ENCODE results near the gene FLVCR1.
"Not testable (repeated sequence)": the region's sequence is repeated elsewhere in the genome, so short reads cannot be mapped to it uniquely, and the experiment has no call there.

FLVCR1 gene

DNA sequence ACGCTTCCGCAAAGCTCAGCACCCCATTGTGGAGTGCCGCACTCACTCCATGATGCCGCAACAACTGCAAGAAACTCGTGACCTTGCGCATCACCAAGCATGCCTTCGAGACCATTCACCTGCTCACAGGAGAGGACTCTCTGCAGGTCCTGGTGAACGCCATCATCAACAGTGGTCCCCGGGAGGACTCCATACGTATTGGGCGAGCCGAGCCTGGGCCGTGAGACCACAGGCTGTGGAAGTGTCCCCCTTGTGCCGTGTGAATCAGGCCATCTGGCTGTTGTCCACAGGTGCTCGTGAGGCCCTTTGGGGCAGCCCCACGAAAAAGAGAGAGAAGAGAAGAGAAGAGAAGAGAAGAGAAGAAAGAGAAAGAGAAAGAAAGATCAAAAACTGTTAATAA lies 33.9 kb upstream of the FLVCR1 start:
- ChIA-PET CTCF (no interaction called here), POLR2A (ENCODE audit: low non-redundant PET) (no interaction called here)
- no peak overlapping the region for H3K27ac ChIP-seq
- DNase-seq (ENCODE audit: low spot score): no peak
- TF ChIP-seq, protein P1, sequence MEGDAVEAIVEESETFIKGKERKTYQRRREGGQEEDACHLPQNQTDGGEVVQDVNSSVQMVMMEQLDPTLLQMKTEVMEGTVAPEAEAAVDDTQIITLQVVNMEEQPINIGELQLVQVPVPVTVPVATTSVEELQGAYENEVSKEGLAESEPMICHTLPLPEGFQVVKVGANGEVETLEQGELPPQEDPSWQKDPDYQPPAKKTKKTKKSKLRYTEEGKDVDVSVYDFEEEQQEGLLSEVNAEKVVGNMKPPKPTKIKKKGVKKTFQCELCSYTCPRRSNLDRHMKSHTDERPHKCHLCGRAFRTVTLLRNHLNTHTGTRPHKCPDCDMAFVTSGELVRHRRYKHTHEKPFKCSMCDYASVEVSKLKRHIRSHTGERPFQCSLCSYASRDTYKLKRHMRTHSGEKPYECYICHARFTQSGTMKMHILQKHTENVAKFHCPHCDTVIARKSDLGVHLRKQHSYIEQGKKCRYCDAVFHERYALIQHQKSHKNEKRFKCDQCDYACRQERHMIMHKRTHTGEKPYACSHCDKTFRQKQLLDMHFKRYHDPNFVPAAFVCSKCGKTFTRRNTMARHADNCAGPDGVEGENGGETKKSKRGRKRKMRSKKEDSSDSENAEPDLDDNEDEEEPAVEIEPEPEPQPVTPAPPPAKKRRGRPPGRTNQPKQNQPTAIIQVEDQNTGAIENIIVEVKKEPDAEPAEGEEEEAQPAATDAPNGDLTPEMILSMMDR (conservative IDR thresholded peaks at IDR 0.05; ENCODE audit: low read depth): no peak

DNA sequence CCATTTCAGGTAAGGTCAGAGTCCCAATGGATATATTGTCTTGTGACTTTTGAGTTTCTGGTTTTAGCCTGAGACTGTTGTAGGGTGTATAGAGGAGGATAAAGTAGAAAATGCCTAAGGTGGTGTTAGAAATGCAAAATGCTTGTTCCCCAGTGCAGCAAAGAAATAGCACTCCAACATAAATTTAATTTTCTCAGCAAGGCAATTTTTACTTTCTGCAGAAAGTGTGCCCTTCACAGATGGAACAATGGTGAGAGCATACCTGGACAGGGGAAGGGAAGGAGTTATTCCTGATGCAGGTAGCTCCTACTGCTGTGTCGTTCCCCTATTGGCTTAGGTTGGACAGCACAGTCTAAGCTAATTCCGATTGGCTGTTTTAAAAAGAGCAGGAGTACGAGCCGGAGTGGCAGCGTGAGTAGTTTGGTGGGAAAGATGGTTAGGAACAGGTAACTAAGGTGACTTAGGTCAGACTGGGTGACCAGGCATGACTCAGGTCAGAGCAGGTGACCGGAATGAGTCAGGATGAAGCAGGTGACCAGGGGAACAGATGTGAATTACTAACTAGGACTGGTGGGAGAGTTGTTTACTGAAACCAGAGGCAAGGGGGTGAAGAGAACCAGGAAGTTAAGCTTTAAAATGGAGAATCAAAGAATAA lies 32.1 kb upstream of the FLVCR1 start:
- no peak overlapping the region for H3K27ac ChIP-seq
- TF ChIP-seq, protein P1 (conservative IDR thresholded peaks at IDR 0.05; ENCODE audit: low read depth): no peak
- POLR2A ChIA-PET (ENCODE audit: low non-redundant PET): no interaction called here
- DNase-seq (ENCODE audit: low spot score): no peak
- CTCF ChIA-PET: no interaction called here

DNA sequence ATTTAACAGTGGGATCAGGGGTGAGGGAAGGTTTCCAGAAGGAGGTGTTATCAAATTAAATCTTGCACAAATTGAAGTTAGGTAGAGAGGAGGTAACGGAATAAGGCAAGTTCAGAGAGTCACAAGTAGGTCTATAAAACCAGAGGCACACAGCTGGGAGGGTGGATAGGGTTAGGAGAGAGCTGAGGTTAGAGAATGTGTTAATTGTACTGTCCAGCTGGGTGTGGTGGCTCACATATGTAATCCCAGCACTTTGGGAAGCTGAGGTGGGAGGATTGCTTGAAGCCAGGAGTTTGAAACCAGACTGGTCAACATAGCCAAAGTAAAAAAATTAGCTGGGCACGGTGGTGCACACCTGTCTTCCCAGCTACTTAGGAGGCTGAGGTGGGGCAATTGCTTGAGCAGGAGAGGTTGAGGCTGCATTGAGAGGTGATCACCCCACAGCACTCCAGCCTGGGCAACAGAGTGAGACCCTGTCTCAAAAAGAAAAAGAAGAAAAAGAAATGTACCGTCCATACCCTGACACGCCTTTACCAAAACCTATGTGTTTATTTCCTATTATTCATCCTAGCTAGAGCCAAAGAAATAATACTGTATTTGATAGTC lies 30.8 kb upstream of the FLVCR1 start:
- ChIA-PET CTCF (no interaction called here), POLR2A (ENCODE audit: low non-redundant PET) (no interaction called here)

DNA sequence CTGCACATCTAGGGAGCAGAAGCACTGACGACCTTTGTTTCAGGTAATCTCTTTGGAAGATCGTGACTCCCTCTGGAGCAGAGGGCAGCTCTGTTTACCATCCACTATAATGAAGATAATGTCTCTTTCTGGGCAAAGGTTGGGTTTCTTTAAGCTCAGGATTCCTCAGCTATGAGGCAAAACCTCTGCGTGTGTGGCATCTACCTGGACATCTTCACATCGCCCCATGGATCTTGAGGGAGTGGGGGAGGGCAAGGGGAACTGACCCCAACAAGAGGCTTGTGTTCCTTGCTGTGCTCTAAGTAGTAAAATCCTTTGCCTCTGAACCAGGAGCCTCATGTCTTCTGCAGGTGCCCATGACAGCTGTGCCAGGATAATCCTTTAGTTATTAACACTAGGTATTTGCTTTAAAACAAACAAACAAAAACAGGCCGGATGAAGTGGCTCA lies 30.2 kb upstream of the FLVCR1 start:
- ChIA-PET POLR2A (ENCODE audit: low non-redundant PET) (no interaction called here), CTCF (no interaction called here)
- DNase-seq (ENCODE audit: low spot score): no peak

More for the DNA sequence above, 30.8 kb upstream of the FLVCR1 start:
- H3K27ac ChIP-seq: no peak overlapping the region
- DNase-seq (ENCODE audit: low spot score): no peak
- TF ChIP-seq, protein P1 (conservative IDR thresholded peaks at IDR 0.05; ENCODE audit: low read depth): no peak

DNA sequence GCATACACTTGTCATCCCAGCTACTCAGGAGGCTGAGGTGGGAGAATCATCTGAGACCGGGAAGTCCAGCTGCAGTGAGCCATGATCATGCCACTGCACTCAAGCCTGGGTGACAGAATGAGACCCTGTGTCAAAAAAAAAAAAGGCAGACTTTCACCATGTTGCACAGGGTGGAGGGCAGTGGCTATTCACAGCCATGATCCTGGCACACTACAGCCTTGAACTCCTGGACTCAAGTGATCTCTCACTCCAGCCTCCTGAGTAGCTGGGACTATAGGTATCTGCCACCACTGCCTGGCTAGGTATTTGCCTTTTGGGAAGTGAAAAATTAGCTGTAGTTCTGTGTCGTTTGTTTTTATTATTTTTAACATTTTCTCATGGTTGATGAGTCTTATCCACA lies 29.7 kb upstream of the FLVCR1 start:
- CTCF ChIA-PET: interaction anchor here (0.6 to 0.7 kb wide), 2 partner anchors 9 to 39 kb away, joined by 3 to 4 read pairs; no protein-coding TSS in a partner anchor
- POLR2A ChIA-PET (ENCODE audit: low non-redundant PET): no interaction called here
- DNase-seq (ENCODE audit: low spot score): no peak
- TF ChIP-seq, protein P1 (conservative IDR thresholded peaks at IDR 0.05; ENCODE audit: low read depth): no peak
- no peak overlapping the region for H3K27ac ChIP-seq

More for the DNA sequence above, 30.2 kb upstream of the FLVCR1 start:
- H3K27ac ChIP-seq: no peak overlapping the region
- TF ChIP-seq, protein P1 (conservative IDR thresholded peaks at IDR 0.05; ENCODE audit: low read depth): no peak

DNA sequence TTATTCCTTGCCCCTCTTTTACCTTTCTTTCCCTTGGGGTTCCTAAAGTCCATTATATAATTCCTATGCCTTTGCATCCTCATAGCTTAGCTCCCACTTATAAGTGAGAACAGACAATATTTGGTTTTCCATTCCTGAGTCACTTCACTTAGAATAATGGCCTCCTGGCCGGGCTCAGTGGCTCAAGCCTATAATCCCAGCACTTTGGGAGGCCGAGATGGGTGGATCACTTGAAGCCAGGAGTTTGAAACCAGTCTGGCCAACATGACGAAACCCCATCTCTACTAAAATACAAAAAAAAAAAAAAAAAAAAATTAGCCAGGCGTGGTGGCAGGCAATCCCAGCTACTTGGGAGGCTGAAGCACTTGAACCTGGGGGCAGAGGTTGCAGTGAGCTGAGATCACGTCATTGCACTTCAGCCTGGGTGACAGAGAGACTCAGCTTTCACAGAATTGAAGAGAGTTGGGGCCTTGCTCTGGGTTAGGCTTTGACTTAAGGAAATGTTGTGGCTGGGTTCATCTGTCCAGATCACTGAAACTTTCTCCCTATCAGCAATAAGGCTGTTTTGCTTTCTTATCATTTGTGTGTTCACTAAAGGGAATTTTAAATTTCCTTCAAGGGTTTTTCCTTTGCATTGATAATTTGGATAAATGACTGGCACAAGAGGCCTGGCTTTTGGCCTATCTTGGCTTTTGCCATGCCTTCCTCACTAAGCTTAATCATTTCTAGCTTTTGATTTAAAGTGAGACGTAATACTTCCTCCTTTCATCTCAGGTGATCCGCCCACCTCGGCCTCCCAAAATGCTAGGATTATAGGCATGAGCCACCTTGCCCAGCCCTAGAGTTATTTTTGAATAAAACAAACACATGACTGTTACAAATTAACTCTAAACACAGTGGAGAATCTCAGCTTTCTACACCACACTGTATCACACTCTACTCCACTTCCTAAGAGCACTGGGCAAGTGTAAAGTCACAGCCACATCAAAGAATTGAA lies 24.6 kb upstream of the FLVCR1 start:
- DNase-seq (ENCODE audit: low spot score); POLR2A ChIA-PET (ENCODE audit: low non-redundant PET); H3K27ac ChIP-seq: not testable (repeated sequence)
- CTCF ChIA-PET: interaction anchor here (0.6 to 1.3 kb wide), 2 partner anchors 11 to 168 kb away, joined by 4 to 5 read pairs; no protein-coding TSS in a partner anchor
